ENCODE data around the gene MELTF. TPM values are rescaled to one million over a fixed set of nuclear protein-coding genes. Genes with fewer than 3 reads are reported as not detected.

Gene MELTF
- total RNA-seq, 1 experiment from 2014 or later: 9.2 TPM

DNA sequence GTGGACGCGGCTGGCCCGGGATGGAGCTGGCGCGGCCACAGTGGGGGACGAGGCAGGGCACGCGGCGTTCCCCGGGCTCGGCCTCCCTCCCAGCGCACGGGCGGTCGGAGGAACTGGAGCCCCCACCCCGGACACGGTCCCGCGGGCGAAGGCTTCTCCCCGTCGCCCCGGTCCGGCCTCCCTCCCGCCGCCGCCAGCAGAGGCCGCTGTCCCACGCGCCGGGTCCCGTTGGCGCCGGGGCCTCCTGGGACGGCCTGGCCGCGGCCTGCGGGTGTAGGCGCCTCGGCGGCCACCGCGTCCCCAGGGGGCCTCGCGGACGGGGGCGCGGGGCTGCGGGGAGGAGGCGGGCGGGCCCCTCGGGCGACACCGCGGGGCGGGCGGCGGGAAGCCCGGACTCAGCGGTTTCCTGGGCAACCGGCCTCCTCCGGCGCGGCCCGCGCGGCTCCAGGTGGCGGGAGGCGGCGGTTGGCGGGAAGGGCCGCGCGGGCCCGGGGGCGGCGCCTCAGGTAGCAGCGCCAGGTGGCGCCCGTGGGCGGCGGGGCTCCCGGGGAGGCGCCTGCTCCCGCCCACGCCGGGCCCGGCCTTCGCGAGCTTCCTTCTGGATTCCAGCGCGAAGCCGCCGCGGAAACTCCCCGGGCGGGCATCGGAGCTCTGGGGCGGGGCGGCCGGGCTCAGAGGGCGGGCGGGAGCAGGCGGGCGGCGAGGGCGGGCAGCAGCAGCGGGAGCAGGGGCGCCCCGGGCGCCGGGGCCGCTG is 26.7 kb downstream of the MELTF start:
- peaks cover 9% of the 10 kb centered on the region; the same call in 1 of the 2 replicates for H3K27me3 ChIP-seq (ENCODE audit: insufficient read depth, low read length)
- H3K23me2 ChIP-seq (ENCODE audit: insufficient read length, low read depth, low read length, poor library complexity, severe bottlenecking): peaks cover 4% of the 10 kb centered on the region
- H3K14ac ChIP-seq (ENCODE audit: insufficient read depth, low read length): no peak overlapping the region
- H4K5ac ChIP-seq (ENCODE audit: insufficient read length, low read depth, low read length): no peak overlapping the region
- no peak overlapping the region for H3K4ac ChIP-seq (ENCODE audit: low read depth, low read length)
- H3K27ac ChIP-seq (ENCODE audit: insufficient read length, low read depth, low read length): no peak overlapping the region
- H4K8ac ChIP-seq (replicated peaks; ENCODE audit: insufficient read length, low read depth, low read length): no peak overlapping the region
- no peak overlapping the region for H3K18ac ChIP-seq (ENCODE audit: insufficient read length, low read depth, low read length)
- H2AK5ac ChIP-seq (ENCODE audit: insufficient read length, low read length): no peak overlapping the region
- 0 out of 2 replicates have a peak, but pooled peaks cover 6% of the 10 kb centered on the region for H3K4me1 ChIP-seq (ENCODE audit: insufficient read depth, low read length)
- no CpG with 5 or more reads among the region's 113 CpGs for WGBS (ENCODE audit: extremely low coverage, insufficient read length, low lambda C conversion rate)
- peaks cover 17 to 20% of the 10 kb centered on the region in 2 experiments for H3K4me1 Mint-ChIP-seq
- H3K4me3 Mint-ChIP-seq: no peak overlapping the region
- peak; percentile 55 for DNase-seq
- no peak overlapping the region for H2BK15ac ChIP-seq (ENCODE audit: low read depth, low read length)
- H4K20me1 ChIP-seq (ENCODE audit: control insufficient read depth, insufficient read depth, insufficient read length): no peaks in the 10 kb centered on the region
- no peak overlapping the region for H3K56ac ChIP-seq (ENCODE audit: insufficient read length, low read depth, low read length)
- H4K91ac ChIP-seq (ENCODE audit: insufficient read length, low read depth, low read length): no peak overlapping the region
- H3K79me1 ChIP-seq (ENCODE audit: insufficient read depth, low read depth, low read length, poor library complexity, severe bottlenecking): no peaks in the 10 kb centered on the region
- H3K36me3 Mint-ChIP-seq (ENCODE audit: insufficient read depth in 1 of 3, low read depth in 3 of 3): peaks cover 3 to 13% (median 6%) of the 10 kb centered on the region in 3 experiments; a peak in 5 of 7 replicates
- H2AFZ ChIP-seq (ENCODE audit: low read length): no peak overlapping the region
- H3K9me3 ChIP-seq (ENCODE audit: control insufficient read depth, low read depth, low read length): no peaks in the 10 kb centered on the region
- no peak overlapping the region for H3K27ac Mint-ChIP-seq
- no peaks in the 10 kb centered on the region for H3K79me2 ChIP-seq (ENCODE audit: insufficient read depth, low read length)
- H2BK5ac ChIP-seq (ENCODE audit: insufficient read length, low read length): no peak overlapping the region
- H2BK12ac ChIP-seq (ENCODE audit: insufficient read length, low read depth, low read length): no peak overlapping the region
- no peak overlapping the region for H3K23ac ChIP-seq (ENCODE audit: insufficient read length, low read depth, low read length)
- TF ChIP-seq, protein P1, sequence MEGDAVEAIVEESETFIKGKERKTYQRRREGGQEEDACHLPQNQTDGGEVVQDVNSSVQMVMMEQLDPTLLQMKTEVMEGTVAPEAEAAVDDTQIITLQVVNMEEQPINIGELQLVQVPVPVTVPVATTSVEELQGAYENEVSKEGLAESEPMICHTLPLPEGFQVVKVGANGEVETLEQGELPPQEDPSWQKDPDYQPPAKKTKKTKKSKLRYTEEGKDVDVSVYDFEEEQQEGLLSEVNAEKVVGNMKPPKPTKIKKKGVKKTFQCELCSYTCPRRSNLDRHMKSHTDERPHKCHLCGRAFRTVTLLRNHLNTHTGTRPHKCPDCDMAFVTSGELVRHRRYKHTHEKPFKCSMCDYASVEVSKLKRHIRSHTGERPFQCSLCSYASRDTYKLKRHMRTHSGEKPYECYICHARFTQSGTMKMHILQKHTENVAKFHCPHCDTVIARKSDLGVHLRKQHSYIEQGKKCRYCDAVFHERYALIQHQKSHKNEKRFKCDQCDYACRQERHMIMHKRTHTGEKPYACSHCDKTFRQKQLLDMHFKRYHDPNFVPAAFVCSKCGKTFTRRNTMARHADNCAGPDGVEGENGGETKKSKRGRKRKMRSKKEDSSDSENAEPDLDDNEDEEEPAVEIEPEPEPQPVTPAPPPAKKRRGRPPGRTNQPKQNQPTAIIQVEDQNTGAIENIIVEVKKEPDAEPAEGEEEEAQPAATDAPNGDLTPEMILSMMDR (conservative IDR thresholded peaks at IDR 0.05): peak; percentile 75
- no peak overlapping the region for H3T11ph ChIP-seq (ENCODE audit: low read length)
- H3K9ac ChIP-seq (ENCODE audit: extremely low read depth, insufficient read length, low read length): no peak overlapping the region
- peaks cover 30% of the 10 kb centered on the region for H3K27me3 Mint-ChIP-seq (ENCODE audit: low read depth)
- peak overlapping the region; percentile 53 for H3K4me2 ChIP-seq (ENCODE audit: insufficient read depth, insufficient read length, low read length)
- no peak overlapping the region for H2BK20ac ChIP-seq (ENCODE audit: low read depth, low read length, poor library complexity, severe bottlenecking)
- no peak overlapping the region for H2BK120ac ChIP-seq (ENCODE audit: low read depth, low read length, poor library complexity, severe bottlenecking)
- H3K9me3 Mint-ChIP-seq: peaks cover 0 to 3% of the 10 kb centered on the region in 2 experiments; a peak in 2 of 5 replicates

Data from H9 (cell line).